Measurements from ENCODE around the gene ADAMTSL3.

DNA sequence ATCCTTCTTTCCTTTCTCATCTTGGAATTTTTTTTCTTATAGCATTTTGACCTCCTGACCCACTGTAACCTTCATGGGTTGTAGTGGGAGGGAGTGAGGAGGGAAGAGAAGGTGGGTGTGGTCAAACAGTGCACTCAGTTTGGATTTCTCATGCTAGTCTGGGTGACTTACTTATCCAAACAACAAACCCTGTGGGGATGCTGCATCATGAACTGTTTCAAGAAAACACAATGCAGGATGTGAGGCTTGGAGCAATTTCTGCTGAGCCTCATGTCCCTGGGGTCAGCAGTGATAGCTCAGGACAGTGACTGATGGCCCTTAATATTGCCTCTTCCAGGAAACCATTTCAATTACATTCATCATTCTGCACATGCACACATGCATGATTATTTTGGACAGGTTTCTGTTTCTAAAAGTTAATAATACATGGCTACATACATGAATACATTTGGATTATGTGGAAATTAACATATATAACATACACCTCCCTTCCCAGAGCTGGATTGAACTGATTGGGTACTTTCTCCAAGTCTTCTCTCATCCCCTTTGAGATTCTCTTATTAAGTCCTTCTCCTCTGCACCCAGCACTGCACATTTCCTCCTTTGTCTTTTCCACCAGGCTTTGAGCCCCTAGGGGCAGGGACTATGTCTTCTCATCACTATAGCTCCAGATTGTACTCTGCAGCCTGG is 61.2 kb downstream of the ADAMTSL3 start:
- TF ChIP-seq, protein P1, sequence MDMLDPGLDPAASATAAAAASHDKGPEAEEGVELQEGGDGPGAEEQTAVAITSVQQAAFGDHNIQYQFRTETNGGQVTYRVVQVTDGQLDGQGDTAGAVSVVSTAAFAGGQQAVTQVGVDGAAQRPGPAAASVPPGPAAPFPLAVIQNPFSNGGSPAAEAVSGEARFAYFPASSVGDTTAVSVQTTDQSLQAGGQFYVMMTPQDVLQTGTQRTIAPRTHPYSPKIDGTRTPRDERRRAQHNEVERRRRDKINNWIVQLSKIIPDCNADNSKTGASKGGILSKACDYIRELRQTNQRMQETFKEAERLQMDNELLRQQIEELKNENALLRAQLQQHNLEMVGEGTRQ (IDR thresholded peaks at IDR 0.05; ENCODE audit: low read length), result no peak
- TF ChIP-seq, protein P2, sequence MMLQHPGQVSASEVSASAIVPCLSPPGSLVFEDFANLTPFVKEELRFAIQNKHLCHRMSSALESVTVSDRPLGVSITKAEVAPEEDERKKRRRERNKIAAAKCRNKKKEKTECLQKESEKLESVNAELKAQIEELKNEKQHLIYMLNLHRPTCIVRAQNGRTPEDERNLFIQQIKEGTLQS (IDR thresholded peaks at IDR 0.05; ENCODE audit: insufficient read depth, low read depth, low read length), result no peak
